Tibial nerve (tissue), 4 donors: Measurements from ENCODE around the gene SYT11. TPM values are rescaled to one million over a fixed set of nuclear protein-coding genes. Genes with fewer than 3 reads are reported as not detected.

Source experiments
- DNase-seq, 2 donors: peaks; one replicate each; pipeline ENCODE4 v3.0.0-alpha.2; 2019; ENCODE audit warnings: low spot score in 2 of 2
- H3K27ac ChIP-seq, 4 donors: fragments of 200-600 bp; sonication (generic) in 3 of 4; one replicate each; pipeline ENCODE4 v1.5.1; 2017 to 2019; ENCODE audit warnings: mild to moderate bottlenecking in 1 of 4
- H3K27me3 ChIP-seq, 2 donors: fragments of 200-600 bp; sonication (generic) in 1 of 2; one replicate each; pipeline versions ENCODE4 v1.5.1 to v1.6.0; 2017 to 2019
- H3K36me3 ChIP-seq, 3 donors: fragments of 200-600 bp; sonication (generic); one replicate each; pipeline ENCODE4 v1.5.1; 2018 to 2019
- H3K4me1 ChIP-seq, 4 donors: fragments of 200-600 bp; sonication (generic) in 3 of 4; one replicate each; pipeline ENCODE4 v1.5.1; 2017 to 2019
- H3K4me3 ChIP-seq, 4 donors: fragments of 200-600 bp; sonication (generic) in 3 of 4; one replicate each; pipeline ENCODE4 v1.5.1; 2017 to 2019; ENCODE audit warnings: mild to moderate bottlenecking in 1 of 4, moderate library complexity in 1 of 4
- H3K9me3 ChIP-seq, 4 donors: fragments of 200-600 bp; sonication (generic) in 3 of 4; one replicate each; pipeline ENCODE4 v1.5.1; 2017 to 2019
- EP300 ChIP-seq, 2 donors: sonication (generic); formaldehyde crosslinking; IDR thresholded peaks; one replicate each; pipeline ENCODE4 v1.6.1; 2017; ENCODE audit warnings: antibody characterized with exemption in 2 of 2, mild to moderate bottlenecking in 1 of 2
- POLR2A ChIP-seq, 2 donors: fragments of 450-650 bp; IDR thresholded peaks; one replicate each; pipeline ENCODE4 v1.6.1; 2017; ENCODE audit warnings: antibody characterized with exemption in 2 of 2, mild to moderate bottlenecking in 2 of 2, moderate library complexity in 2 of 2
- WGBS, 2 donors: methylation state at CpG; one replicate each; pipeline ENCODE4 v1.1.5; 2018; 5-methylcytosine and 5-hydroxymethylcytosine counted together
- total RNA-seq, 4 donors: library from RNA; depleted of rRNA; stranded (reverse); fragments of >200 nt; gene quantifications; one replicate each; pipeline ENCODE4 v1.1.0, GENCODE V29; 2016
- TF ChIP-seq, protein P1 (sequence below), 5 experiments: fragments of 200-600 bp in 3 of 5; fragments of 450-650 bp in 2 of 5; sonication (generic) in 3 of 5; IDR thresholded peaks; one replicate each; pipeline ENCODE4 v1.5.1; 2016 to 2019; ENCODE audit warnings: antibody characterized with exemption in 5 of 5, mild to moderate bottlenecking in 3 of 5, moderate library complexity in 2 of 5

SYT11 gene
- total RNA-seq, 4 donors from 2014 or later = 29.2 to 54.2 (median 38.1) TPM

DNA sequence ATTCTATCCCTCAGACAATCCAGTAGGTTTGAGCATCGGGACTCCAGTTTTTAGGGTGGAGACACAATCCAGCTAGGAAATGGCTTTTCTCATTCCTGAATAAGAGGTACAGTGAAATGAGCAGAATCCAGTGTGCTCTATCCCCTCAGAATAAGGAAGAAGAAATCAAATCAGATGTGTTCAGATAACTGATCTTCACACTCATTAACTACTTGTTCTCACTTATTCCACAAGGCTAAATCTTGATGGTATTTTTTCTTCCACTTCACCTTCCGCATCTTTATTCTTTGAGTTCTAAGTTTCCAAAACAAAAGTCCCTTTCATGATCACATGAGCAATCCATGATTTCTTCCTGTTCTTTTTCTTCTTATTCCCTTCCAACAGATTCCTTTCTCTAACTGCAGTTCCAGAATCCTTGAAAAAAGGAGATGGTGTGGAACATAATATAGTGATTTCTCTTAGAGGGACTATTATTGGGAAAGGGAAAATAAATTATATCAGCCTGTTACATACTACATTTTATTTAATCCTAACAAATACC lies 1.7 kb downstream of the SYT11 start:
- Histone ChIP-seq H3K27ac (peak overlapping the region; percentile 82 to 98 (median 88)), H3K36me3 (no peaks in the 10 kb centered on the region), H3K27me3 (no peaks in the 10 kb centered on the region), H3K4me1 (peaks cover 0 to 48% (median 13%) of the 10 kb centered on the region in 4 donors), H3K4me3 (peak overlapping the region; percentile 33 to 58 (median 38)), H3K9me3 (no peaks in the 10 kb centered on the region)
- WGBS, 2 donors = 23% methylated on average over 2 of the region's 2 CpGs
- TF ChIP-seq POLR2A (IDR thresholded peaks at IDR 0.05) (no peak), EP300 (IDR thresholded peaks at IDR 0.05) (no peak)
- TF ChIP-seq, protein P1, sequence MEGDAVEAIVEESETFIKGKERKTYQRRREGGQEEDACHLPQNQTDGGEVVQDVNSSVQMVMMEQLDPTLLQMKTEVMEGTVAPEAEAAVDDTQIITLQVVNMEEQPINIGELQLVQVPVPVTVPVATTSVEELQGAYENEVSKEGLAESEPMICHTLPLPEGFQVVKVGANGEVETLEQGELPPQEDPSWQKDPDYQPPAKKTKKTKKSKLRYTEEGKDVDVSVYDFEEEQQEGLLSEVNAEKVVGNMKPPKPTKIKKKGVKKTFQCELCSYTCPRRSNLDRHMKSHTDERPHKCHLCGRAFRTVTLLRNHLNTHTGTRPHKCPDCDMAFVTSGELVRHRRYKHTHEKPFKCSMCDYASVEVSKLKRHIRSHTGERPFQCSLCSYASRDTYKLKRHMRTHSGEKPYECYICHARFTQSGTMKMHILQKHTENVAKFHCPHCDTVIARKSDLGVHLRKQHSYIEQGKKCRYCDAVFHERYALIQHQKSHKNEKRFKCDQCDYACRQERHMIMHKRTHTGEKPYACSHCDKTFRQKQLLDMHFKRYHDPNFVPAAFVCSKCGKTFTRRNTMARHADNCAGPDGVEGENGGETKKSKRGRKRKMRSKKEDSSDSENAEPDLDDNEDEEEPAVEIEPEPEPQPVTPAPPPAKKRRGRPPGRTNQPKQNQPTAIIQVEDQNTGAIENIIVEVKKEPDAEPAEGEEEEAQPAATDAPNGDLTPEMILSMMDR (IDR thresholded peaks at IDR 0.05) = no peak
- no peak for DNase-seq

DNA sequence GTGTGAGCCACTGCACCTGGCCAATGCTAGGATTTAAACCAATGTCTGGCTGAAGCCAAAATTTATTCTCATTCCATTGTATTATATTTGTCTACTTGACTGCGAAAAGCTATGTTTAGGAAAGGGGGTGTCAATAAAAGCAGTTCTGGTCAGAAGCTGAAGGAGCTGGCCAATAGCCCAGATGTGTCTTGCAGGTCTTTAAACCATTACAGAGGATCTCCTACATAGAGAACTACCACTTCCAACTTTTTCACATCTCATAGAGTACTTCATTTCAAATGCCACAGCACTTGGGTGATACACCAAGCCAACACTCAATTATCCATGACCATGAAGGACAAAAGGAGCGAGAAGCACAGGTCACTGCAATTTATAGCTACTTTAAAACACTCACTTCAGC lies 2.5 kb downstream of the SYT11 start:
- Histone ChIP-seq H3K4me3 (no peak overlapping the region), H3K27me3 (no peaks in the 10 kb centered on the region), H3K9me3 (no peaks in the 10 kb centered on the region), H3K27ac (peak overlapping the region; percentile 82 to 98 (median 88)), H3K36me3 (no peaks in the 10 kb centered on the region), H3K4me1 (peaks cover 0 to 42% (median 9%) of the 10 kb centered on the region in 4 donors)
- no peak for DNase-seq
- WGBS, 2 donors = 83 to 93% methylated on average over 2 of the region's 2 CpGs
- TF ChIP-seq POLR2A (IDR thresholded peaks at IDR 0.05) (no peak), EP300 (IDR thresholded peaks at IDR 0.05) (no peak)
- TF ChIP-seq, protein P1 (IDR thresholded peaks at IDR 0.05) = no peak

DNA sequence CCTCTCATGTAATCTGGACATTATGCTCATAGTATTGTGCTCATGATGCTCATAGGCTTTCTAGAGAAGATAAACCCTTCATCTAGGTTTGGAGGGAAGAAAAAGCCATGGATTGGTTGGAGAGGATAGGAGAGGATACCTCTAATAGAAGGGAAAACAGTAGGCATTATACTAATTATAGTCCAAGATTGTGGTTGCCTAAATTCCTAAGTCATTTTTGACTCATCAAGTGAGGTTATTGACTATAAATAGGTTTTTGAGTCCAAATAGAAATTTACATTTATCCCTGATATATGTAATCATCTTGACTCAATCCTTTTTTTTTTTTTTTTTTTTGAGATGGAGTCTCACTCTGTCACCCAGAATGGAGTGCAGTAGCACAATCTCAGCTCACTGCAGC lies 5.0 kb downstream of the SYT11 start:
- Histone ChIP-seq H3K9me3 (no peaks in the 10 kb centered on the region), H3K27ac (peak overlapping the region in 2 of 4 donors; percentile 18 to 98), H3K36me3 (peaks cover 0 to 17% (median 0%) of the 10 kb centered on the region in 3 donors), H3K4me3 (no peak overlapping the region), H3K27me3 (no peaks in the 10 kb centered on the region), H3K4me1 (peaks cover 0 to 33% (median 4%) of the 10 kb centered on the region in 4 donors)
- TF ChIP-seq, protein P1 (IDR thresholded peaks at IDR 0.05) = no peak
- TF ChIP-seq POLR2A (IDR thresholded peaks at IDR 0.05) (no peak), EP300 (IDR thresholded peaks at IDR 0.05) (no peak)
- DNase-seq = no peak

DNA sequence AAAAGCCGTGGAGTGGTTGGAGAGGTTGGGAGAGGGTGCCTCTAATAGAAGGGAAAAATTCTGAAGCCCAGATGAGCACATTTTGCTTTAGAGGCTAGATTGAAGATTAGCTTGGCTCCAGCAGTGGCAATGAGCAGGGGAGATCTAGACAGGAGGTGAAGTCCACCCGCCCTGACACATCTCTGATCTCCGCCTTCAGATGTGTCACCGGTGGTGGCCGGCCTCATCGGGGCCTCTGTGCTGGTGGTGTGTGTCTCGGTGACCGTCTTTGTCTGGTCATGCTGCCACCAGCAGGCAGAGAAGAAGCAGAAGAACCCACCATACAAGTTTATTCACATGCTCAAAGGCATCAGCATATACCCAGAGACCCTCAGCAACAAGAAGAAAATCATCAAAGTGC lies 8.4 kb downstream of the SYT11 start:
- H3K27ac ChIP-seq = peak overlapping the region in 1 of 4 donors; percentile 52
- H3K27me3 ChIP-seq = no peaks in the 10 kb centered on the region
- no peaks in the 10 kb centered on the region for H3K9me3 ChIP-seq
- peaks cover 0 to 22% (median 0%) of the 10 kb centered on the region in 3 donors for H3K36me3 ChIP-seq
- WGBS, 2 donors = 95 to 96% methylated on average over 8 of the region's 8 CpGs
- TF ChIP-seq EP300 (IDR thresholded peaks at IDR 0.05) = no peak
- TF ChIP-seq, protein P1 (IDR thresholded peaks at IDR 0.05) = no peak
- no peak for TF ChIP-seq POLR2A (IDR thresholded peaks at IDR 0.05)
- peaks cover 0 to 41% (median 7%) of the 10 kb centered on the region in 4 donors for H3K4me1 ChIP-seq
- no peak for DNase-seq
- H3K4me3 ChIP-seq = no peak overlapping the region

DNA sequence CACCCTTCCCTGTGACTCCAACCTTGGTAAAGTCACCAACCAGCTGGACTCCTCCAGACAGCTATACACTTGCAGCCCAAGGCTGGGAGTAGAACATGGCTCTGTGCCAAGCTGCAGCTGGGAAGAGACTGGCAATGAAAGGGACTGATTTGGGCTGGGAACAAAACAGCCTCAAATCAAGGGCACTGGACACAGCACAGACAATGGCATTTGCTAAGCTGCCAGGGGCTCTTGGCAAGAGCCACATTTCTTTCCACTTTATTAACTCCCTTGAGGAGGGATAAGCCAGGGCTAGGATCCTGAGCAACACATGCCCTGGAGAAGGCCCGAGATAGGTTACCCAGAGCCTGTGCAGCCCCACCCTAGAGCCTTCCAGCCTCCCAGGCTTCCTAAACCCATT lies 12.0 kb downstream of the SYT11 start:
- Histone ChIP-seq H3K27ac (peak overlapping the region; percentile 30 to 91 (median 64)), H3K9me3 (no peaks in the 10 kb centered on the region), H3K4me3 (no peak overlapping the region), H3K27me3 (no peaks in the 10 kb centered on the region), H3K4me1 (peaks cover 0 to 56% (median 7%) of the 10 kb centered on the region in 4 donors), H3K36me3 (peaks cover 0 to 22% (median 0%) of the 10 kb centered on the region in 3 donors)
- peak; percentile 22 to 26 for DNase-seq
- 42 to 43% methylated on average over 1 of the region's 1 CpG for WGBS, 2 donors
- no peak for TF ChIP-seq POLR2A (IDR thresholded peaks at IDR 0.05)
- TF ChIP-seq, protein P1 (IDR thresholded peaks at IDR 0.05) = no peak
- peak in 1 of 2 donors; percentile 69 for TF ChIP-seq EP300 (IDR thresholded peaks at IDR 0.05)
